GM12878 (cell line): Measurements from ENCODE around the gene WDR74.

Source experiments
- CREB1 ChIP-seq: IDR thresholded peaks from 2 replicates; pipeline ENCODE4 v1.6.1; 2012; ENCODE audit warnings: low read depth, mild to moderate bottlenecking, inconsistent platforms
- POLR2AphosphoS5 ChIP-seq: IDR thresholded peaks from 2 replicates; pipeline ENCODE4 v1.6.1; 2011; ENCODE audit warnings: mild to moderate bottlenecking, low read length, inconsistent platforms
- RAD21 ChIP-seq: IDR thresholded peaks from 2 replicates; pipeline ENCODE4 v1.6.1; 2011; ENCODE audit warnings: mild to moderate bottlenecking, low read depth, low read length, moderate library complexity; ENCODE audit not compliant: insufficient read depth
- SIN3A ChIP-seq: IDR thresholded peaks from 2 replicates; pipeline ENCODE4 v1.6.1; 2012; ENCODE audit warnings: low read depth, low read length, improper control_type of control experiment
- TF ChIP-seq, protein P1 (sequence below), 3 experiments: IDR thresholded peaks in 2 of 3; conservative IDR thresholded peaks in 1 of 3; 2 replicates each; pipeline ENCODE4 v1.5.1; 2011; ENCODE audit warnings: low read depth in 3 of 3, low read length in 3 of 3, mild to moderate bottlenecking in 3 of 3, control low read depth in 2 of 3, moderate library complexity in 2 of 3, inconsistent platforms in 1 of 3, mixed read lengths in 1 of 3; ENCODE audit not compliant: control insufficient read depth in 2 of 3, insufficient read depth in 1 of 3; ENCODE audit errors: extremely low read depth in 1 of 3
- TF ChIP-seq, protein P2 (sequence below): IDR thresholded peaks from 2 replicates; pipeline ENCODE4 v1.6.1; 2012; ENCODE audit warnings: improper control_type of control experiment, low read depth, low read length; ENCODE audit not compliant: insufficient replicate concordance

DNA sequence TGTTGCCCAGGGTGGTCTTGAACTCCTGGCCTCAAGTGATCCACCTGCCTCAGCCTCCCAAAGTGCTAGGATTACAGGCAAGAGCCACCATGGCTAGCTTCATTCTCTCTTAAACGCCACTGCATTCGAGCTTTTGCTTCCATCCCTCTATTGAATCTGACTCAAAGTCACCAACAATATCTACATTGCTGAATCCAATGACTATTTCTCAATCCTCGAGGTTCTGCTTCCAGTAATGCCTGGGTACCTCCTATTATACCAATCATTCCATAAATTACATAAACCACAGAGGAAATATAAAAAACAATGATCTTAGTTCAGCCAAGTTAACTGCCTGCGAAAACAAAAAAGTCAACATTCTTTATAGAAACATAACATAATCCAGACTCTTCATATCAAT is 22.3 kb downstream of the WDR74 start:
- TF ChIP-seq, protein P1, sequence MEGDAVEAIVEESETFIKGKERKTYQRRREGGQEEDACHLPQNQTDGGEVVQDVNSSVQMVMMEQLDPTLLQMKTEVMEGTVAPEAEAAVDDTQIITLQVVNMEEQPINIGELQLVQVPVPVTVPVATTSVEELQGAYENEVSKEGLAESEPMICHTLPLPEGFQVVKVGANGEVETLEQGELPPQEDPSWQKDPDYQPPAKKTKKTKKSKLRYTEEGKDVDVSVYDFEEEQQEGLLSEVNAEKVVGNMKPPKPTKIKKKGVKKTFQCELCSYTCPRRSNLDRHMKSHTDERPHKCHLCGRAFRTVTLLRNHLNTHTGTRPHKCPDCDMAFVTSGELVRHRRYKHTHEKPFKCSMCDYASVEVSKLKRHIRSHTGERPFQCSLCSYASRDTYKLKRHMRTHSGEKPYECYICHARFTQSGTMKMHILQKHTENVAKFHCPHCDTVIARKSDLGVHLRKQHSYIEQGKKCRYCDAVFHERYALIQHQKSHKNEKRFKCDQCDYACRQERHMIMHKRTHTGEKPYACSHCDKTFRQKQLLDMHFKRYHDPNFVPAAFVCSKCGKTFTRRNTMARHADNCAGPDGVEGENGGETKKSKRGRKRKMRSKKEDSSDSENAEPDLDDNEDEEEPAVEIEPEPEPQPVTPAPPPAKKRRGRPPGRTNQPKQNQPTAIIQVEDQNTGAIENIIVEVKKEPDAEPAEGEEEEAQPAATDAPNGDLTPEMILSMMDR (IDR thresholded peaks at IDR 0.05 in 2 of 3, conservative IDR thresholded peaks at IDR 0.05 in 1 of 3; ENCODE audit: control insufficient read depth in 2 of 3, extremely low read depth in 1 of 3, insufficient read depth in 1 of 3, low read depth in 3 of 3, low read length in 3 of 3), result no peak
- TF ChIP-seq RAD21 (no peak), CREB1 (no peak), SIN3A (no peak), POLR2AphosphoS5 (no peak)
- TF ChIP-seq, protein P2, sequence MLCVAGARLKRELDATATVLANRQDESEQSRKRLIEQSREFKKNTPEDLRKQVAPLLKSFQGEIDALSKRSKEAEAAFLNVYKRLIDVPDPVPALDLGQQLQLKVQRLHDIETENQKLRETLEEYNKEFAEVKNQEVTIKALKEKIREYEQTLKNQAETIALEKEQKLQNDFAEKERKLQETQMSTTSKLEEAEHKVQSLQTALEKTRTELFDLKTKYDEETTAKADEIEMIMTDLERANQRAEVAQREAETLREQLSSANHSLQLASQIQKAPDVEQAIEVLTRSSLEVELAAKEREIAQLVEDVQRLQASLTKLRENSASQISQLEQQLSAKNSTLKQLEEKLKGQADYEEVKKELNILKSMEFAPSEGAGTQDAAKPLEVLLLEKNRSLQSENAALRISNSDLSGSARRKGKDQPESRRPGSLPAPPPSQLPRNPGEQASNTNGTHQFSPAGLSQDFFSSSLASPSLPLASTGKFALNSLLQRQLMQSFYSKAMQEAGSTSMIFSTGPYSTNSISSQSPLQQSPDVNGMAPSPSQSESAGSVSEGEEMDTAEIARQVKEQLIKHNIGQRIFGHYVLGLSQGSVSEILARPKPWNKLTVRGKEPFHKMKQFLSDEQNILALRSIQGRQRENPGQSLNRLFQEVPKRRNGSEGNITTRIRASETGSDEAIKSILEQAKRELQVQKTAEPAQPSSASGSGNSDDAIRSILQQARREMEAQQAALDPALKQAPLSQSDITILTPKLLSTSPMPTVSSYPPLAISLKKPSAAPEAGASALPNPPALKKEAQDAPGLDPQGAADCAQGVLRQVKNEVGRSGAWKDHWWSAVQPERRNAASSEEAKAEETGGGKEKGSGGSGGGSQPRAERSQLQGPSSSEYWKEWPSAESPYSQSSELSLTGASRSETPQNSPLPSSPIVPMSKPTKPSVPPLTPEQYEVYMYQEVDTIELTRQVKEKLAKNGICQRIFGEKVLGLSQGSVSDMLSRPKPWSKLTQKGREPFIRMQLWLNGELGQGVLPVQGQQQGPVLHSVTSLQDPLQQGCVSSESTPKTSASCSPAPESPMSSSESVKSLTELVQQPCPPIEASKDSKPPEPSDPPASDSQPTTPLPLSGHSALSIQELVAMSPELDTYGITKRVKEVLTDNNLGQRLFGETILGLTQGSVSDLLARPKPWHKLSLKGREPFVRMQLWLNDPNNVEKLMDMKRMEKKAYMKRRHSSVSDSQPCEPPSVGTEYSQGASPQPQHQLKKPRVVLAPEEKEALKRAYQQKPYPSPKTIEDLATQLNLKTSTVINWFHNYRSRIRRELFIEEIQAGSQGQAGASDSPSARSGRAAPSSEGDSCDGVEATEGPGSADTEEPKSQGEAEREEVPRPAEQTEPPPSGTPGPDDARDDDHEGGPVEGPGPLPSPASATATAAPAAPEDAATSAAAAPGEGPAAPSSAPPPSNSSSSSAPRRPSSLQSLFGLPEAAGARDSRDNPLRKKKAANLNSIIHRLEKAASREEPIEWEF, result no peak
